Measurements from ENCODE around the gene MBD3L3.

DNA sequence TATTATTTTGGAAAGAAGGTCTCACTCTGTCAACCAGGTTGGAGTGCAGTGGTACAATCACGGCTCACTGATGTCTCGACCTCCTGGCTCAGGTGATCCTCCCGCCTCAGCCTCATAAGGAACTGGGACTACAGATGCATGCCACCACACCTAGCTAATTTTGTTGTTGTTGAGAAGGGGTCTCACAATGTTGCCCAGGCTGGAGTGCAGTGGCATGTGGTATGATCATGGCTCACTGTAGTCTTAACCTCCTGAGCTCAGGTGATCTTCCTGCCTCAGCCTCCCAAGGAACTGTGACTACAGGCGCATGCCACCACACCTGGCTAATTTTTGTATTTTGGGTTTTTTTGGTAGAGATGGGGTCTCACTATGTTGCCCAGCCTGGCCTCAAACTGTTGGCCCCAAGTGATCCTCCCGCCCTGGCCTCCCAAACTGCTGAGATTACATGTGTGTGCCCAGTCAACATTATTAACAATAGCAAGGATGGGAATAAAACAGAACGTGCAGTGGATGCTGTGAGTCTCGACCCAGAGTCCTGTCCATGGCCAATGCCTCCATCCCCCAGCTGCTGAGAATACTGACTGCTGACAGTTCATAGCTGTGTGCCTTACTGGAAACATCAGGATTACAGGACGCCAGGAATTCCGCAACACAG, 5.4 kb upstream of the MBD3L3 start:
- TF ChIP-seq, protein P1, sequence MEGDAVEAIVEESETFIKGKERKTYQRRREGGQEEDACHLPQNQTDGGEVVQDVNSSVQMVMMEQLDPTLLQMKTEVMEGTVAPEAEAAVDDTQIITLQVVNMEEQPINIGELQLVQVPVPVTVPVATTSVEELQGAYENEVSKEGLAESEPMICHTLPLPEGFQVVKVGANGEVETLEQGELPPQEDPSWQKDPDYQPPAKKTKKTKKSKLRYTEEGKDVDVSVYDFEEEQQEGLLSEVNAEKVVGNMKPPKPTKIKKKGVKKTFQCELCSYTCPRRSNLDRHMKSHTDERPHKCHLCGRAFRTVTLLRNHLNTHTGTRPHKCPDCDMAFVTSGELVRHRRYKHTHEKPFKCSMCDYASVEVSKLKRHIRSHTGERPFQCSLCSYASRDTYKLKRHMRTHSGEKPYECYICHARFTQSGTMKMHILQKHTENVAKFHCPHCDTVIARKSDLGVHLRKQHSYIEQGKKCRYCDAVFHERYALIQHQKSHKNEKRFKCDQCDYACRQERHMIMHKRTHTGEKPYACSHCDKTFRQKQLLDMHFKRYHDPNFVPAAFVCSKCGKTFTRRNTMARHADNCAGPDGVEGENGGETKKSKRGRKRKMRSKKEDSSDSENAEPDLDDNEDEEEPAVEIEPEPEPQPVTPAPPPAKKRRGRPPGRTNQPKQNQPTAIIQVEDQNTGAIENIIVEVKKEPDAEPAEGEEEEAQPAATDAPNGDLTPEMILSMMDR (IDR thresholded peaks at IDR 0.05; ENCODE audit: low read depth, low read length, poor library complexity, severe bottlenecking) = no peak
- no peak for TF ChIP-seq EZH2phosphoT487 (IDR thresholded peaks at IDR 0.05; ENCODE audit: borderline replicate concordance, low read length)

All from DOHH2 (cell line).